ENCODE measurements around the gene FAM234A.

Gene FAM234A

GRCh38 chr16:283033-283805 is 48.6 kb downstream of the FAM234A start, which contains the start of gene PDIA2:
TSS of gene PDIA2 (plus strand) at chr16:283164. CDS start at chr16:283170, 6 bp downstream.
- DNase-seq: no peak

- DNase-seq: no peak
These were observed 49.8 kb downstream of the FAM234A start for GRCh38 chr16:284204-285120.

- no peak for DNase-seq
These were observed 50.8 kb downstream of the FAM234A start for GRCh38 chr16:285146-286055.

- no peak for DNase-seq
These were observed 52.1 kb downstream of the FAM234A start for GRCh38 chr16:286491-287297.

- DNase-seq: no peak
These were observed 52.7 kb downstream of the FAM234A start for GRCh38 chr16:287298-287811.

GRCh38 chr16:287981-288920 is 53.6 kb downstream of the FAM234A start:
- DNase-seq: no peak

- no peak for DNase-seq
These were observed 54.9 kb downstream of the FAM234A start for GRCh38 chr16:289395-289997.

GRCh38 chr16:290015-290680 is 55.5 kb downstream of the FAM234A start:
- DNase-seq: no peak

- no peak for DNase-seq
These were observed 56.2 kb downstream of the FAM234A start for GRCh38 chr16:290681-291405.

- no peak for DNase-seq
These were observed 56.9 kb downstream of the FAM234A start for GRCh38 chr16:291539-291938.

GRCh38 chr16:293043-293775 is 58.6 kb downstream of the FAM234A start:
- DNase-seq: no peak

GRCh38 chr16:296276-296675 is 61.7 kb downstream of the FAM234A start:
- no peak for DNase-seq

- no peak for DNase-seq
These were observed 62.3 kb downstream of the FAM234A start for GRCh38 chr16:296806-297510.

GRCh38 chr16:297832-298231 is 63.2 kb downstream of the FAM234A start:
- no peak for DNase-seq

GRCh38 chr16:301235-301634 is 66.6 kb downstream of the FAM234A start:
- no peak for DNase-seq

- no peak for DNase-seq
These were observed 67.3 kb downstream of the FAM234A start for GRCh38 chr16:301950-302349.

- no peak for DNase-seq
These were observed 69.3 kb downstream of the FAM234A start for GRCh38 chr16:303760-304505.
